Cortex of kidney (tissue), 1 donor: ENCODE measurements around the gene ADAMTS14.

ENCODE experiments used
- DNase-seq: peaks from one replicate; lab custom pipeline; 2025; lab: John Stamatoyannopoulos, UW

ADAMTS14 gene

DNA sequence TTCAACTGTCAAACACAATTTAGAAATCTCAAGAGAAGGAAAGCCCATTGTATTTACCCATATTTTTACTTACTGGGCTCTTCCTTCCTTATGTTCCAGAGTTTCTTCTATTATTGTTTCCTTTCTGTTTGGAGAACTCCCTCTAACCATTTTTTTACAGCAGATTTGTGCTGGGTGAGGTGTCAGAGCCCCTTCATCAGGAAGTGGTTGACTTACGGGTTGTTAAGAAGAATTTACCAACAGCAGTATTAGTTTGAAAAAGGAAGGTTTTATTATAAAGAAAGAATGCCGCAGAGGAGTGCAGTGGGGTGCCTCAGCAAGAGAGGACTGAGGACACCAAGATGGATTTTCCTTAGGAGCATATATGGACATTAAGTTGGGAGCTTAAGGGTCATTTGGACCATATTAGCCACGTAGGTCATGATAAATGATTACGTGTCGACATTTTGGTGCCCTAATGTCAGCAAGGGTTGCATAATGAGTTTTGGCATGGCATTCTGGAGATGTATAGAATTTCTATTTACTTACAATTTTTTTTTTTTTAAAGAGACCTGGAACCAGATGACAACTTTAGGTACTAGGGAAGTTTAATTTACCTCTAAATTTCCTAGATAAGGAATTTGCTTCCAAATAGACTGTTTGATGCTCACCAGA lies 119.2 kb downstream of the ADAMTS14 start:
- no peak for DNase-seq

DNA sequence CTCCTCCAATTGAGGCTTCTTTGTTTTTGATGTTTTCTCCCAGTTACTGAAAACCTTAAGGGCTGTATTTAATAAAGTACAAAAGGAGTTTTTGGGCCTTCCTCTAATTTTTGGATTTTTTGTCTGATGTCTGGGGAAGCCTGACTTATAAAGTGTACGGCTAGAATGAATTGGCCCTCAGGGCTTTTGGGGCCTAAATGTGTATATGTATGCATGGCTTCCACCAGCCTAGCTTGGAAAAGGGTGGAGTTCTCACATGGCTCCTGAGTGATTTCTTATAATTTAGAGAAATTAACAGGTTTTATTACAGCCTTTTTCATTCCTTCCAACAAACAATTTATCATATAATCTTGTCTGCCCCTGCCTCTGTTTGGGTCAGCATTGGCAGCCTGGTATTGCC lies 123.3 kb downstream of the ADAMTS14 start:
- no peak for DNase-seq

DNA sequence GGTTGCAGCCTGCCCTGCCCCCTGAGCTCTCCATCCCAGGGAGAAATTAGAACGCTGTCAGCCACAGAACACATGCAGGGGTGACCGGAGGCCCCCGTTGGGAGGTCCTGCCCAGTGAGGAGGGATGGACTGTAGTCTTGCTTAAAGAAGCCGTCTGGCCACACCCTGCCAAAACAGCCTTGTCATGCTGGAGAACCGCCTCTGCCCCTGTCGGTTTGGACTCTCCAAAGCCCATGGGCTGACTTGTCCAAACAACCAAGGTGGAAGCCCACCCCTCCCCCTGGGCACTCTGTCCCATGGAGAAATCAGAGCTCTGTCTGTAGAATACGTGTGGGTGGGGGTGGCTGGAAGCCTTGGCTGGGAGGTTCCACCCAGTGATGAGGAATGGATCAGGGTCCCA lies 125.5 kb downstream of the ADAMTS14 start:
- DNase-seq, result no peak

DNA sequence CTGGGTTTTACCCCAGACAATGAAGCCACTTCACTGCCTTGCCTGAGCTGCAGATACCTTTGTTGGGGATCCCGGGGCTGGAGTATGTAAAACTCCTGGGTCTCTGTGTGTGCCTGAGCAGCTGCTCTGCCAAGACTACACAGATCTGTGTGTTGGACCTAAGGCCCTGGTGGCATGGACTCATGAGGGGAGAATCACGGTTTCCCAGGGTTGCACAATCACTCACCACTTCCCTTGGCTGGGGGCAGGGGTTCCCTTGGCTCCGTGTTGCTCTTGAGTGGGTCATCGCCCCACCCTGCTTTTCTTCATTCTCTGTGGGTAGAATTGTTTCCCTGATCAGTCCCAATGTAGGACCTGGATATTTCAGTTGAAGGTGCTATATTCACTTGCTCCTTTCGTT lies 126.8 kb downstream of the ADAMTS14 start:
- no peak for DNase-seq

DNA sequence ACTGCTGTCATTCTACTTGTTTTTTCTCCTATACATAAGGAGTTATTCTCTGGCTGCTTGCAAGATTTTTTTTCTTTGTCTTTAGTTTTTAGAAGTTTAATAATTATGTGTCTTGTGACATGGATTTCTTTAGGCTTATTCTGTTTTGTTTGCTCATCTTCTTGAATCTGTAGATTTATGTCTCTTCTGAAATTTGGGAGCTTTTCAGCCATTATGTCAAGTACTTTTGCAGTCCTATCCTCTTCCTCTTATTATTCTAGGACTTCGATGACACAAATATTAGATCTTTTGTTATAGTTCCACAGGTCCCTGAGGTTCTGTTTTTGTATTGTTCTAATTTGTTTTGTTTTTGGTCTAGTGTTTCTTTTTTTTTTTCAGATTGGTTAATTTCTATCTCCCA lies 129.5 kb downstream of the ADAMTS14 start:
- DNase-seq, result no peak

DNA sequence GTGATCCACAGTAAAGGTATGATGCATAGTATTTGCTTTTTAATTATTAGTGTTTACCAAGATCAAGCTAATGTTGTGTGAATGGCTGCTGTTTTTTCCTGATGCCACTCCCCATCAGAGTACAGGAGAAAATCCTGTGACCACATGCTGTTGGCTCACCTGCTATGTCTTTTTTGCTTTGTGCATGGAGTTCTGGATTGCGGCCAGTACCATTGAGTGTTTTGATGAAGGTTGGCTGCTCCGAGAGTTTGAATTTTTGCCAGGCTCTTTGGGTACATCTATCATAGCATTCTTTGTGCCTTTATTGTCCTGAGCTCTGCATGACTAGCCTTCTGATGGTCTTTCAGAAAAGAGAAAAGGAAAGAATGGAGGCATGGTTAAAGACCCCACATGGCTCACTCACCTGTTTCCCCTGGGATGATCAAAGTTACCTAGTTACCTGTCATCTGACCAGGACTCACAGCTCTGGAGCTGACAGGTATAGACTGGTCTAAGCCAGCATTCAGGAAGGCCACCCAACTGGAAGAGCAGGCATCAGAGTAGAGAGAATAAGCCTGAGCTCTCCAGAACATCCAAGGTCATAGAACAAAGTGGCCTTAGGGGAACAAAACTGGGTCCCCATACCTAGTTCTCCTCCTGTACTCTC lies 131.6 kb downstream of the ADAMTS14 start:
- DNase-seq, result no peak

DNA sequence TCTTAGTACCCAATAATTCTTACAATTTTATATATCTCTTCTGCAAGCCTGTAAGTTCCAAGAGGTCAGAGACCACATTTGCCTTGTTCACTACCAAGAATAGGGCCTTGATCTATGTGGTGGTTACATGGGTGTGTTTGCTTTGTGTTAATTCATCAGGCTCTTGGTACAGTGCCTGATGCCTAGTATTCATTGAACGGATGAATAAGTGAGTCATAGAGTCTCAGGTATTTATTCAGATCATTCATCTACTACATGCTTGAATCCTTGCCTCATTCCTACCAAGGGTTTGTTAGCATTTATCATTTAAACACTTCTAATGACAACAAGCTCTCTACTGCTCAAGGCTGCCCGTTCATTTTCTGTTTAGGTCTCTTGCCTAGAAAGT lies 132.1 kb downstream of the ADAMTS14 start:
- no peak for DNase-seq

DNA sequence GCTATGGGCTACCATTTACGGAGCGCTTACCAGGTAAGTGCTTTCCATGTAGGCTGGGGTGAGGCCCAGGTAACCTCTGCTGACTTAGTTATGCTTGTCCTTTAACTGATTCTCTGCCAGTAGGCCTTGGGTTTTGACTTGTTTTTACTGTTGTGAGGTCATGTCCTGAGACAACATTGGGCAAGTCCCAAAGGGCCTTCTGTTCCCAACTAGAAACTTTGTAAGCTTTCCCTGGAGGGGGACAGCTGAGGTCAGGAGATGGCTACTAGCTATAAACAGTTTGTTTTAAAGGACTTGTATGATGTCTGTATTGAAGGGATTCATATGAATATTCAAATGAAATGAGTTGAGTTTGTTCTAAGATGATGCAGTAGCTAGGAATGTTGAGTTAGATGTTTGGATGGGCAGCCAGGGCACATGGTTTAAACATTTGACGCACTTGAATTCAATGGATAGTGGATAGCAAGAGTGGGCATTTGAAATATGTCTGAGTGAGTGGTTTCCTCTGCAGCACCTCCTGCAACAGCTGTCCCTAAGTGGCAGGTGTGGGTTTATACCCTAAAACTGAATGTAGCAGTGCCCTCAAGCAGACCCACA lies 133.4 kb downstream of the ADAMTS14 start:
- DNase-seq, result no peak

DNA sequence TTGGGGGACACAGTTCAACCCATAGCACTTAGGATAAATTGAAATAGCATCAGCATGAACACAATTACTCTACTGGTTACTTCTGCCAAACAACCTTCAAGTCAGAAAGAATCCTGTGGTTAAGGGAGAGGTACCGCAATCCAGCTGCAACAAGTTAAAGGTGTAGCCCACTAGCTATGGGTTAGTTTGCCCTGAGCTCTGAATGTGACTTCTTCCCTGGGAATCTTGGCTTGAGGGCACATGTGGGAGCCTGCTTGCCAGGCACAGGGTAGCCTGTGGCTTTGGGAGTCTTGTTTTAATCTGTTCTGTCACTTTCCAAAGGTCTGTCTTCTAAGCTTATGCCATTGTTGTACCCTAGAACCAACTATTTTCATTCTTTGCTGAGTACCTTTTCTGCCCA lies 134.5 kb downstream of the ADAMTS14 start:
- no peak for DNase-seq

DNA sequence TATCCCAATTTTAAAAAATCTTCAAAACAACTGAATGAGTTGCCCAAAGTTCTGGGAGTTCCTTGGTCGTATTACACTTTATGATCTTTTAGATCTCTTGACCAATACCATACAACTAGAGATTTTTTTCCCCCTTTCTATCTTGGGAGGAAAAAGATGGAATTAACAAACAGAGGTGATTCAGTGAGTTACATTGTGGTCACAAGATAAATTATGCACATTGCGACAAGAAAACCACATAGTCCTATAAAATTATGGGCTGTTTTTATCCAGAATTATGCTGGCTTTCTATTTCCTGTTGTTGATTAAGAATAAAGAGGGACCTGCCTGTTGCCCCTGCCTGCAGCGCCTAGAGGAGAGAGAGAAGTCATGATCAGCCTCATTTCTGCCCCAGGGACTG lies 135.2 kb downstream of the ADAMTS14 start:
- no peak for DNase-seq

DNA sequence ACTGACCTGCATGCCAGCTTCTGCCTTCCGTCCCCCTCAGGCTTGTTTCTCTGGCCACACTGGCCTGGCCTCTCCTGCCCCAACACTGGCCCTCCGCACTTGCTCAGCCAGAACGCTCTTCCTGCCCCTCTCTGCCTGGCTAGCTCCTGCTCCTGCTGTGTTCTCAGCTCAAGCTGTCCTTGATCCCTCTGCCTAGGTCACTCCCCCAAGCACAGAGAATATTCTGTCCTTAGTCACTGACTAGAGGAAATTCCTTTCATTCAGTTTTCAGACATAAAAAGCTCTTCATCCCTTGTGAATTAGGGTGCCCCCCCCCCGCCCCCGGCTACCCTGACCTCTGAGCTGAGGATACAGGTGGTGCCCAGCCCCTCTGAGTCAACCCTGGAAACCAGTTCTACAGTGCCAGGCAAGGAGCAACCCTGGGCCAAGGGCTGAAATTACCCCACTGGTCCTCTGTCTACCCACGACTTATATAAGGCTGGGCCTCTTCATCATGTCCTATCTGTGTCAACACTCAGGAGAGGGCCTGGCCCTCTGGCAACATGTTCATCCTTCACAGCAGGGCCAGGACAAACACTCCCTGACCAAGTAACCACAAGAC lies 136.8 kb downstream of the ADAMTS14 start:
- no peak for DNase-seq

DNA sequence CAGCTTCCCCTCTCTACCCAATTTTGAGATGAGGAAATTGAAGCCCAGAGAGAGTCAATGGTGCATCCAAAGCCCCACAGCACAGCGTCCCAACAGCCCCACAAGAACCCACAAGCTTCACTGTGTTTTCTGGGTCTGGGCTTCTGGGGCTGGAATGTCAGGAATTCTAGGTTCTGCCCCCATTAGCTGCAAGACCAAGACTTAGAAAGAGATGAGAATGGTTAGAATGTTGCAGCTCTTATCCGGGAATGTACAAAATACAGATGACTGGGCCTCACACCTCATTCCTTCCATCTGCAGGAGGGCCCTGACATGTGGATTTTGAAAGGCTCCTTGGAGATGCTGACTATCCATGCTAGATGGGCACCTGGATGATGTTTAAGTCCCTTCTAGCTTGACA lies 137.4 kb downstream of the ADAMTS14 start:
- no peak for DNase-seq

DNA sequence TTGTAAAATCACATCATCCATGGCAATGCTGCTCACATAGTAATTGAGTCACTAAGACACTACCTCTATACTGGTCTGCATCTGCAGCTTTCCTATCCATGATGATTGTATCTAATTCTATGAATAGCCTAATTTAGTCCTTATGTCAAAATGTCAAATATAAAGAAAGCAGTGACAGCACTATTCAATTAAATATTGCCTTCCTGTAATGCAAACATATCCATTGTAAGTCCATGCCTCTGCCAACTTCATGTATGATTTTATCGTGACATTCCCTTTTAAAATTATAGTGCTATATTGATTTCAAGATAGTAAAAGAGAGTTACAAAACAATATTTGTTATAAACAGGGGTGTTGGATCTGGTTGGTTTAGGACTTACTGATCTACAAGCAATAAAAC lies 138.7 kb downstream of the ADAMTS14 start:
- DNase-seq, result no peak

DNA sequence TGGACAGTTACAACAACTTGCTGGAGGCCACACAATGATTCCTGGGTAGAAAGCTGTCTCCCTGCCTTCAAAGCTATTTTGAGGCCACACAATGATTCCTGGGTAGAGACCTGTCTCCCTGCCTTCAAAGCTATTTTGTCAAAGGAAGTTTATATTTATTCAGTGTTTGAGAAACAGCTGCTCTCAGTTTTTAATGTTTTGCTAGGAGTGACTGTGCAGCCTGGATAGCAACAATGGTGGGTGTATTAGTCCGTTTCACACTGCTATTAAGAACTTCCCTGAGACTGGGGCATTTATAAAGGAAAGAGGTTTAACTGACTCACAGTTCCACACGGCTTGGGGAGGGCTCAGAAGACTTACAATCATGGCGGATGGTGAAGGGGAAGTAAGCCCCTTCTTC lies 139.6 kb downstream of the ADAMTS14 start:
- DNase-seq, result no peak
